Erythroblast (primary cell): ENCODE results near the gene AHNAK2.

Experiments used
- DNase-seq, 2 experiments: peaks; one replicate each; lab custom pipeline; 2025; lab: John Stamatoyannopoulos, UW
- GATA1 ChIP-seq: IDR thresholded peaks from 2 replicates; pipeline ENCODE4 v1.6.1; 2011; ENCODE audit warnings: low read depth, mild to moderate bottlenecking, control low read depth, low read length, moderate library complexity
- POLR2A ChIP-seq: IDR thresholded peaks from 2 replicates; pipeline ENCODE4 v1.6.1; 2011; ENCODE audit warnings: mild to moderate bottlenecking, low read length

Gene AHNAK2

GRCh38 chr14:104942586-104942985 lies 35.6 kb downstream of the AHNAK2 start:
- TF ChIP-seq POLR2A (no peak), GATA1 (no peak)
- DNase-seq = no peak

GRCh38 chr14:104941508-104942365 lies 36.4 kb downstream of the AHNAK2 start:
- TF ChIP-seq POLR2A (no peak), GATA1 (no peak)
- no peak for DNase-seq

GRCh38 chr14:104940526-104941150 lies 37.5 kb downstream of the AHNAK2 start:
- no peak for DNase-seq
- TF ChIP-seq GATA1 = no peak
- TF ChIP-seq POLR2A = no peak

GRCh38 chr14:104939666-104940410 lies 38.3 kb downstream of the AHNAK2 start:
- no peak for DNase-seq
- TF ChIP-seq GATA1 (no peak), POLR2A (no peak)

- TF ChIP-seq GATA1 (no peak), POLR2A (no peak)
- no peak for DNase-seq
Measured at GRCh38 chr14:104938960-104939359, 39.2 kb downstream of the AHNAK2 start.

GRCh38 chr14:104938436-104938835 lies 39.7 kb downstream of the AHNAK2 start:
- TF ChIP-seq GATA1 = no peak
- no peak for TF ChIP-seq POLR2A
- DNase-seq = no peak

GRCh38 chr14:104937694-104938365 lies 40.3 kb downstream of the AHNAK2 start:
- TF ChIP-seq POLR2A = no peak
- TF ChIP-seq GATA1 = no peak
- DNase-seq = no peak

GRCh38 chr14:104937161-104937560 lies 41.0 kb downstream of the AHNAK2 start:
- no peak for TF ChIP-seq POLR2A
- TF ChIP-seq GATA1 = no peak
- DNase-seq = no peak

- TF ChIP-seq GATA1 (no peak), POLR2A (no peak)
Measured at GRCh38 chr14:104936361-104937155, 41.6 kb downstream of the AHNAK2 start.

GRCh38 chr14:104935955-104936354 lies 42.2 kb downstream of the AHNAK2 start:
- no peak for DNase-seq
- no peak for TF ChIP-seq GATA1
- no peak for TF ChIP-seq POLR2A

More at GRCh38 chr14:104936361-104937155, 41.6 kb downstream of the AHNAK2 start:
- DNase-seq = no peak

GRCh38 chr14:104935026-104935650 lies 43.0 kb downstream of the AHNAK2 start:
- TF ChIP-seq GATA1 (no peak), POLR2A (no peak)
- no peak for DNase-seq

- DNase-seq = no peak
- no peak for TF ChIP-seq POLR2A
- no peak for TF ChIP-seq GATA1
Measured at GRCh38 chr14:104933746-104934733, 44.1 kb downstream of the AHNAK2 start.
